GM23248 (cell line): ENCODE data around the gene HOXB8. TPM values are rescaled to one million over a fixed set of nuclear protein-coding genes. Genes with fewer than 3 reads are reported as not detected.
A peak's percentile ranks its signal among the peaks of the same experiment; 100 is the strongest.

Experiments
- DNase-seq: peaks from one replicate; pipeline ENCODE4 v3.0.0-alpha.2; 2015
- H2AFZ ChIP-seq: fragments of 200-600 bp; sonication (generic); 2 replicates; pipeline ENCODE4 v1.6.1; 2016; ENCODE audit warnings: antibody characterized with exemption
- H3F3A ChIP-seq: fragments of 200-600 bp; sonication (generic); 2 replicates; pipeline ENCODE4 v1.6.1; 2016; ENCODE audit warnings: mild to moderate bottlenecking, antibody characterized with exemption, mixed run types; ENCODE audit not compliant: insufficient read depth
- H3K27ac ChIP-seq: fragments of 200-600 bp; sonication (generic); 2 replicates; pipeline ENCODE4 v1.5.1; 2016; ENCODE audit warnings: mild to moderate bottlenecking
- H3K27me3 ChIP-seq: fragments of 200-600 bp; sonication (generic); replicated peaks from 2 replicates; pipeline ENCODE4 v1.6.1; 2016; ENCODE audit warnings: mild to moderate bottlenecking; ENCODE audit not compliant: insufficient read depth
- H3K36me3 ChIP-seq: fragments of 200-600 bp; sonication (generic); 2 replicates; pipeline ENCODE4 v1.6.1; 2016; ENCODE audit warnings: low read depth, mild to moderate bottlenecking
- H3K4me1 ChIP-seq: fragments of 200-600 bp; sonication (generic); 2 replicates; pipeline ENCODE4 v1.6.1; 2016; ENCODE audit warnings: mild to moderate bottlenecking; ENCODE audit not compliant: insufficient read depth
- H3K4me2 ChIP-seq: fragments of 200-600 bp; sonication (generic); one replicate; pipeline ENCODE4 v1.6.1; 2016; ENCODE audit warnings: mild to moderate bottlenecking; ENCODE audit not compliant: unreplicated experiment
- H3K4me3 ChIP-seq: fragments of 200-600 bp; sonication (generic); 2 replicates; pipeline ENCODE4 v1.5.1; 2016; ENCODE audit warnings: mild to moderate bottlenecking
- H3K79me2 ChIP-seq: fragments of 200-600 bp; sonication (generic); 2 replicates; pipeline ENCODE4 v1.6.1; 2016; ENCODE audit warnings: mild to moderate bottlenecking; ENCODE audit not compliant: insufficient read depth
- H3K9ac ChIP-seq: fragments of 200-600 bp; sonication (generic); 2 replicates; pipeline ENCODE4 v1.6.1; 2016; ENCODE audit warnings: mild to moderate bottlenecking
- H3K9me2 ChIP-seq: fragments of 200-600 bp; sonication (generic); 2 replicates; pipeline ENCODE4 v1.6.1; 2016; ENCODE audit warnings: mixed run types, mild to moderate bottlenecking, moderate library complexity; ENCODE audit not compliant: insufficient read depth
- H3K9me3 ChIP-seq: fragments of 200-600 bp; sonication (generic); one replicate; pipeline ENCODE4 v1.6.1; 2017; ENCODE audit warnings: low read depth
- H4K20me1 ChIP-seq: fragments of 200-600 bp; sonication (generic); 2 replicates; pipeline ENCODE4 v1.6.0; 2016; ENCODE audit not compliant: insufficient read depth
- EZH2 ChIP-seq: fragments of 200-600 bp; sonication (generic); IDR thresholded peaks from 2 replicates; pipeline ENCODE4 v1.6.1; 2018; ENCODE audit warnings: antibody characterized with exemption, mild to moderate bottlenecking; ENCODE audit not compliant: insufficient read depth, poor library complexity, severe bottlenecking
- EZH2phosphoT487 ChIP-seq: fragments of 200-600 bp; sonication (generic); IDR thresholded peaks from 2 replicates; pipeline ENCODE4 v1.6.1; 2018; ENCODE audit warnings: antibody characterized with exemption, moderate library complexity, mild to moderate bottlenecking, low read depth; ENCODE audit not compliant: insufficient read depth
- WGBS, 2 experiments: methylation state at CpG; one replicate each; pipeline ENCODE4 v1.1.6; 2015 to 2017; ENCODE audit warnings: low lambda C conversion rate in 2 of 2, low coverage in 1 of 2; ENCODE audit errors: missing lambda C conversion rate in 2 of 2; 5-methylcytosine and 5-hydroxymethylcytosine counted together
- in situ Hi-C: fragments of 300-500 bp; cut with MboI; formaldehyde crosslinking; loops from 2 replicates; pipeline ENCODE4 v1.15.0; 2020
- polyA plus RNA-seq: library from polyadenylated mRNA; unstranded; fragments of >200 nt; fragmentation: Nextera tagmentation; extraction: Ambion mirVana; gene quantifications from 2 replicates; pipeline ENCODE4 v1.2.1, GENCODE V29; 2016
- total RNA-seq: library from RNA; depleted of rRNA; stranded (reverse); fragments of >200 nt; shearing (Covaris generic); gene quantifications from 2 replicates; pipeline ENCODE4 v1.2.3, GENCODE V29; 2014

HOXB8 gene
- total and polyA plus RNA-seq, 2 experiments from 2014 or later: not detected

- Histone ChIP-seq H3K27ac (no peak overlapping the region), H3K79me2 (peaks cover 8% of the 10 kb centered on the region), H3K27me3 (no peaks in the 10 kb centered on the region), H2AFZ (no peak overlapping the region), H3K36me3 (no peaks in the 10 kb centered on the region), H3K9me2 (no peaks in the 10 kb centered on the region), H3K9ac (no peak overlapping the region), H3K4me3 (no peak overlapping the region), H3K4me2 (no peak overlapping the region), H3K9me3 (no peaks in the 10 kb centered on the region), H4K20me1 (no peaks in the 10 kb centered on the region), H3F3A (peaks cover 18% of the 10 kb centered on the region; the same call in 1 of the 2 replicates), H3K4me1 (peaks cover 15% of the 10 kb centered on the region)
- DNase-seq: peak; percentile 28
- in situ Hi-C loops: no loop called here
- TF ChIP-seq EZH2 (no peak), EZH2phosphoT487 (no peak)
- WGBS, 2 experiments: 71 to 74% methylated on average over 2 of the region's 2 CpGs
Measured at GRCh38 chr17:48588528-48588927, 26.6 kb downstream of the HOXB8 start.

- Histone ChIP-seq H3K9me2 (no peaks in the 10 kb centered on the region), H3K27ac (no peak overlapping the region), H2AFZ (no peak overlapping the region), H4K20me1 (no peaks in the 10 kb centered on the region), H3K27me3 (no peaks in the 10 kb centered on the region), H3K4me3 (no peak overlapping the region), H3F3A (peaks cover 23% of the 10 kb centered on the region; the same call in 1 of the 2 replicates), H3K9ac (no peak overlapping the region), H3K36me3 (no peaks in the 10 kb centered on the region), H3K9me3 (no peaks in the 10 kb centered on the region), H3K79me2 (peaks cover 12% of the 10 kb centered on the region), H3K4me1 (peaks cover 20% of the 10 kb centered on the region), H3K4me2 (no peak overlapping the region)
- no peak for DNase-seq
- in situ Hi-C loops: no loop called here
- WGBS, 2 experiments: 96 to 100% methylated on average over 2 of the region's 2 CpGs
- no peak for TF ChIP-seq EZH2
- TF ChIP-seq EZH2phosphoT487: no peak
Measured at GRCh38 chr17:48588074-48588415, 27.0 kb downstream of the HOXB8 start.

- Histone ChIP-seq H2AFZ (no peak overlapping the region), H3K9ac (0 out of 2 replicates have a peak overlapping the region, but pooled peaks have one; percentile 5), H3K27me3 (no peaks in the 10 kb centered on the region), H3K4me3 (no peak overlapping the region), H3K9me3 (no peaks in the 10 kb centered on the region), H4K20me1 (no peaks in the 10 kb centered on the region), H3K79me2 (peaks cover 13% of the 10 kb centered on the region), H3K36me3 (no peaks in the 10 kb centered on the region), H3F3A (peaks cover 28% of the 10 kb centered on the region; the same call in 1 of the 2 replicates), H3K9me2 (no peaks in the 10 kb centered on the region), H3K4me1 (peaks cover 26% of the 10 kb centered on the region), H3K4me2 (peak overlapping the region; percentile 11), H3K27ac (no peak overlapping the region)
- DNase-seq: no peak
- in situ Hi-C loops: no loop called here
- TF ChIP-seq EZH2 (no peak), EZH2phosphoT487 (no peak)
- WGBS, 2 experiments: 92 to 96% methylated on average over 5 of the region's 5 CpGs
Measured at GRCh38 chr17:48587276-48588073, 27.6 kb downstream of the HOXB8 start.

GRCh38 chr17:48586355-48587258 is 28.5 kb downstream of the HOXB8 start:
- H3K79me2 ChIP-seq: peaks cover 21% of the 10 kb centered on the region
- H3K9ac ChIP-seq: peak overlapping the region; percentile 78
- H3K36me3 ChIP-seq: no peaks in the 10 kb centered on the region
- H3K27me3 ChIP-seq: no peaks in the 10 kb centered on the region
- WGBS, 2 experiments: 76 to 78% methylated on average over 34 of the region's 34 CpGs
- peaks cover 30% of the 10 kb centered on the region; the same call in 1 of the 2 replicates for H3F3A ChIP-seq
- H2AFZ ChIP-seq: peak overlapping the region; percentile 96
- H3K27ac ChIP-seq: peak overlapping the region; percentile 65; the same call in 1 of the 2 replicates
- peaks cover 27% of the 10 kb centered on the region for H3K4me1 ChIP-seq
- no peak for TF ChIP-seq EZH2
- TF ChIP-seq EZH2phosphoT487: no peak
- DNase-seq: no peak
- no peaks in the 10 kb centered on the region for H3K9me2 ChIP-seq
- no peaks in the 10 kb centered on the region for H4K20me1 ChIP-seq
- peak overlapping the region; percentile 90 for H3K4me3 ChIP-seq
- peak overlapping the region; percentile 94 for H3K4me2 ChIP-seq
- in situ Hi-C loops: no loop called here
- no peaks in the 10 kb centered on the region for H3K9me3 ChIP-seq
